HFF-Myc (cell line): ENCODE measurements around the gene NIPAL3.
"Not testable (repeated sequence)": the region's sequence is repeated elsewhere in the genome, so short reads cannot be mapped to it uniquely, and the experiment has no call there.

ENCODE experiments used
- DNase-seq: peaks from one replicate; pipeline ENCODE4 v3.0.0-alpha.2; 2011; ENCODE audit warnings: low read depth; ENCODE audit errors: extremely low read depth
- H3K4me3 ChIP-seq: replicated peaks from 2 replicates; pipeline ENCODE4 v1.5.1; 2011; ENCODE audit warnings: low read depth, mild to moderate bottlenecking, control low read depth, low read length
- TF ChIP-seq, protein P1 (sequence below): IDR thresholded peaks from 2 replicates; pipeline ENCODE4 v1.5.1; 2012; ENCODE audit warnings: mild to moderate bottlenecking, low read depth, low read length, control low read depth; ENCODE audit errors: missing control alignments

Gene NIPAL3

DNA sequence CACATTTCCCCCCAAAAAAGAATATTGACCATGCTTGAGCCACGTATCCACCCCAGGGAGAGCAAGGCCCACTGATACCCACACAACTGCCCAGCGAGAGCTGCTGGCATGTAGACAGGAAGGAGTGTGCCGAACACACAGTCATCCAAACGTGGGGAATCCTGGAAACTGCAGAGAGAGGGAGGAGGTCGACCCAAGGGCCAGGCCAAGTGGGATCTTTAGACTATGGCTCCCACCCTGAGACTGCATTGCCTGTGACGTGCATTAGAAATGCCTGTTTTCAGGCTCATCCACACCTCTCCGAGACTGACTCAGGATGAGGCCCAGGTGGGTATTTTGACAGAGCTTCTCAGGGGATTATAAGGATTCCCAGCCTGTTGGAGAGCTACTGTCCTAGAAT lies 25.9 kb downstream of the NIPAL3 start:
- H3K4me3 ChIP-seq = no peak overlapping the region
- no peak for DNase-seq
- TF ChIP-seq, protein P1, sequence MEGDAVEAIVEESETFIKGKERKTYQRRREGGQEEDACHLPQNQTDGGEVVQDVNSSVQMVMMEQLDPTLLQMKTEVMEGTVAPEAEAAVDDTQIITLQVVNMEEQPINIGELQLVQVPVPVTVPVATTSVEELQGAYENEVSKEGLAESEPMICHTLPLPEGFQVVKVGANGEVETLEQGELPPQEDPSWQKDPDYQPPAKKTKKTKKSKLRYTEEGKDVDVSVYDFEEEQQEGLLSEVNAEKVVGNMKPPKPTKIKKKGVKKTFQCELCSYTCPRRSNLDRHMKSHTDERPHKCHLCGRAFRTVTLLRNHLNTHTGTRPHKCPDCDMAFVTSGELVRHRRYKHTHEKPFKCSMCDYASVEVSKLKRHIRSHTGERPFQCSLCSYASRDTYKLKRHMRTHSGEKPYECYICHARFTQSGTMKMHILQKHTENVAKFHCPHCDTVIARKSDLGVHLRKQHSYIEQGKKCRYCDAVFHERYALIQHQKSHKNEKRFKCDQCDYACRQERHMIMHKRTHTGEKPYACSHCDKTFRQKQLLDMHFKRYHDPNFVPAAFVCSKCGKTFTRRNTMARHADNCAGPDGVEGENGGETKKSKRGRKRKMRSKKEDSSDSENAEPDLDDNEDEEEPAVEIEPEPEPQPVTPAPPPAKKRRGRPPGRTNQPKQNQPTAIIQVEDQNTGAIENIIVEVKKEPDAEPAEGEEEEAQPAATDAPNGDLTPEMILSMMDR = no peak

DNA sequence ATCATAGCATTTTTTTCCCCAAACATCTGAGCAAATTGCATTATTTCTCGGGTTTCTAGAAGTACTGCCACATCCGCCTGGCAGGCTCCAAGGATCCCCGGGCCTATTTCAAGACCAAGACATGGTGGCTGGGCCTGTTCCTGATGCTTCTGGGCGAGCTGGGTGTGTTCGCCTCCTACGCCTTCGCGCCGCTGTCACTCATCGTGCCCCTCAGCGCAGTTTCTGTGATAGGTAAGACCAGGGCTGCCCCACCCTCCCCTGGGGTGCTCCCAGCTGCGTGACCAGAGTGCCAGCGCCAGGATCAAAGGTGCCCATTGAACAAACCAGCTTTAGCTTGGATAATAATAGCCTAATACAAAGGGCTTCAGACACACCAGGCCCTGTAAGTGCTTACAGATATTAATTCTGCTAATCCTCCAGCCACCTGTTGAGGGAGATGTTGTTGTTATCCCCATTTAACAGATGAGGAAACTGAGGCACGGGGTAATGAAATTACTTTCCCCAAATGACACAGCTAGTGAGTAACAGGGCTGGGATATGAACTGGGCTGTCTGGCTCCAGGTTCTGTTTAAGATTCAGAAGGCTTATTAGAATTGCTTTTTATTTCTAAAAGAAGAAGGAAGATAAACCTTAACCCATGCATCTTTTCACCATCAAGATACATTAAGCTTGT lies 26.5 kb downstream of the NIPAL3 start:
- DNase-seq = no peak
- H3K4me3 ChIP-seq = no peak overlapping the region
- TF ChIP-seq, protein P1 = no peak

DNA sequence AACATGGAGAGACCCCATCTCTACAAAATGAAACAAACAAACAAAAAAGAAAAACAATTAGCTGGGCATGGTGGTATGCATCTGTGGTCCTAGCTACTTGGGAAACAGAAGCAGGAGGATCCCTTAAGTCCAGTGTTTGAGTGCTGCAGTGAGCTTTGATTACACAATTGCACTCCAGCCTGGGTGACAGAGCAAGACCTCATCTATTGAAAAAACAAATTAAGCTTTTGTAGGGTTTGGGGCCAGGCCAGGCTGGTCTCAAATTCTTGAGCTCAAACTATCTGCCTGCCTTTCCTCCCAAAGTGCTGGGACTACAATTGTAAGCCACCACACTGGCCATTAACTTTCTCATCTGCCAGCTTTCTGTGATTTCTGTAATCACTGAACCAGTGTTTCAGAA lies 27.2 kb downstream of the NIPAL3 start:
- TF ChIP-seq, protein P1 = no peak

DNA sequence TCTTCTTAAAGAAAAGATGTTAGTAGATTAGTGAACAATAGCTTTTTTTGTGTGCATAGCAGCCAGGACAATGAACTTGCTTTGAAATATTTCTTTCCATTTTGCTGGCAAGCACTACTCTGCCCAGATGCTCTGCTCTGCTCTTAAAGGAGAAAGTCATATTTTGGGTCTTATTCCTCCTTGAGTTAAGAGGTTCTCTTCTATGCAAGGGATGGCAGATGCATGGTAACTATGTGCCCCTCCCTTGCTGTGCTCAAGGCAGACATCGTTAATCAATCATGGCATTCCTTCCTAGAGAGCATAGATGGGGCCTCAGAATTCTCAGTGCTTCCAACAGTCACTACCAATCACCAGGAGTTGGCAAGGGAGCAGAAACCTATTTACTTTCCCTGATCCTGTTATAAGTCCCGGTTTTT lies 27.6 kb downstream of the NIPAL3 start:
- TF ChIP-seq, protein P1 = no peak
- H3K4me3 ChIP-seq = no peak overlapping the region
- no peak for DNase-seq

More for the DNA sequence above, 27.2 kb downstream of the NIPAL3 start:
- H3K4me3 ChIP-seq = no peak overlapping the region
- DNase-seq = no peak

DNA sequence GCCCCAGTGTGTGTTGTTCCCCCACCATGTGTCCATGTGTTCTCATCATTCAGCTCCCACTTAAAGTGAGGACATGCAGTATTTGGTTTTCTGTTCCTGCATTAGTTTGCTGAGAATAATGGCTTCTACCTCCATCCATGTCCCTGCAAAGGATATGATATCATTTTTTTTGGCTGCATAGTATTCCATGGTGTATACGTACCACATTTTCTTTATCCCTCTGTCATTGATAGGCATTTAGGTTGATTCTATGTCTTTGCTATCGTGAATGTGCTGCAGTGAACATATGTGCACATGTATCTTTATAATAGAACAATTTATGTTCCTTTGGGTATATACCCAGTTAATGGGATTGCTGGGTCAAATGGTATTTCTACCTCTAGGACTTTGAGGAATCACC lies 30.8 kb downstream of the NIPAL3 start:
- DNase-seq, H3K4me3 ChIP-seq: not testable (repeated sequence)

DNA sequence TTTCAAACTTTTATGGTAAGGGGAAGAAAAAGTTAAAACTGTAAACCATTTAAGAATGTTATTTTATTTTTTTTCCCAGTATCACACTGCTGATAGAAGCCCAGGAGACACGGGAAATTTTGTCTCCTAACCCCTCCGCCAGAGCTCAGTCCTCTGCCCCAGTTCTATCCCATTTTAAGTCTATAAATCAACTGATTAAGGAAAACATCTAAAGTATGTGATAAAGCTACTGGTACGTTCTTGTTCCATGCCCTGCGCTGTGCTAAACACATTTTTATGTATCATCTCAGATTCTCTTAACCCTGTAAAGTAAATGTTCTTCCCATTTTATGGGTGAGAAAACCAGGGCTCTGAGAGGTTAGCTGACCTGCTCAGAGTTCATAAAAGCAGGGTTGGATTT lies 34.7 kb downstream of the NIPAL3 start:
- no peak for DNase-seq
- no peak overlapping the region for H3K4me3 ChIP-seq
- TF ChIP-seq, protein P1 = no peak

DNA sequence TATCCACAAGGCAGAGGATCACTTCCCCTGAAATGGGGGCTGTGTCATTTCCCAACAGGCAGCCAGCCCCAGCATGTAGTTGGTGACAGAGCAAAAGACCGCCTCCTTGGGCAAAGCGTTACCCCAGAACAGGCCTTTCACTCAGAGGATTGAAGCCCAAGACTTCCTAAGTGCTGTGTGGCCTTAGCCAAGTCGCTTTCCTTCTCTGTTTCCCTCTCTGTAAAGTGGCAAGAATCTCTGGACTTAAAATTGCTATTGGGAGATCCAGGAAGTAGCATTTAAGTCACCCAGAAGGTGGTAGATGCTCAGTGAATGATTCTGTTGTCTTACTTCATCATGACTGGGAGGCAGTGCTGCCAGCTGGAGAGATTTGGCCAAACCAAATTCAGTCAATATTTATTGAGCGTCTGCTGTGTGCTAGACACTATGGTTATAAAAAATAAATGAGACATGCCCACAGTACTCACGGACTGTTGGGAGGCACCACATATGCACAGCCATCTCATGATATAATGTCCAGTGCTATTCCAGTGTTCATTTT lies 35.3 kb downstream of the NIPAL3 start:
- DNase-seq = no peak
- no peak overlapping the region for H3K4me3 ChIP-seq
- TF ChIP-seq, protein P1 = no peak
